A549 treated with AZD9567 at 1 μM for 4 hours (cell line): ENCODE measurements around the gene CEP97. TPM values are rescaled to one million over a fixed set of nuclear protein-coding genes. Genes with fewer than 3 reads are reported as not detected.

Experiments
- total RNA-seq: library from RNA; stranded (reverse); fragments of 200-300 nt; extraction: Qiagen RNA extraction; gene quantifications from 5 replicates; pipeline ENCODE4 v1.2.3, GENCODE V29; 2022; ENCODE audit not compliant: insufficient read depth

Gene CEP97
- total RNA-seq: 3.7 to 6.9 TPM (median 5.2 TPM) in 5 replicates

GRCh38 chr3:101724329-101725193 lies at the start of gene CEP97:
CEP97 (plus strand) TSS chr3:101724614; CDS start chr3:101724677, 63 bp downstream.

GRCh38 chr3:101676765-101677435 lies 47.5 kb upstream of the CEP97 start, which contains the start of gene ZBTB11:
ZBTB11 (minus strand) TSS chr3:101677132; CDS start chr3:101676914, 218 bp downstream.

GRCh38 chr3:101779047-101779821 lies 54.8 kb downstream of the CEP97 start, which contains the start of gene NXPE3:
NXPE3 (plus strand) TSS chr3:101779211; CDS start chr3:101785597, 6,386 bp downstream.

Other genes starting within 250 kb of the CEP97 start
- gene SENP7, start 211.4 kb upstream of the CEP97 start, total RNA-seq: 1.5 to 6.3 TPM (median 1.7 TPM) in 5 replicates
- gene TRMT10C, start 162.7 kb upstream of the CEP97 start, total RNA-seq: 32.4 to 44.0 TPM (median 35.7 TPM) in 5 replicates
- gene PCNP, start 150.4 kb upstream of the CEP97 start, total RNA-seq: 91.7 to 119 TPM (median 108 TPM) in 5 replicates
- gene ZBTB11, start 47.5 kb upstream of the CEP97 start, total RNA-seq: 9.7 to 12.3 TPM (median 11.3 TPM) in 5 replicates
- 1,571 to 2,433 TPM (median 1,679 TPM) in 5 replicates for gene RPL24, start 37.9 kb upstream of the CEP97 start, total RNA-seq
- gene NXPE3, start 54.6 kb downstream of the CEP97 start, total RNA-seq: 20.6 to 23.2 TPM (median 22.8 TPM) in 5 replicates
- 6.4 to 14.0 TPM (median 9.4 TPM) in 5 replicates for gene NFKBIZ, start 124.9 kb downstream of the CEP97 start, total RNA-seq